HepG2 (cell line): ENCODE data around the gene TCEANC2. TPM values are rescaled to one million over a fixed set of nuclear protein-coding genes. Genes with fewer than 3 reads are reported as not detected.

Experiments
- ATAC-seq: fragments of 200-7000 bp; cut with Tn5 transposase; 3 replicates; pipeline ENCODE4 v1.9.1; 2020; ENCODE audit warnings: mild to moderate bottlenecking, moderate library complexity
- BruUV-seq: library from RNA; stranded (reverse); fragments of 400-500 nt; replicated peaks from 2 replicates; lab custom pipeline; 2021; lab: Mats Ljungman, UMichigan
- CTCF ChIA-PET: fragments of 300-600 bp; formaldehyde crosslinking; extraction: SDS; loops from one replicate; lab custom pipeline; 2021; ENCODE audit warnings: low total read pairs, inconsistent platforms, low intra/inter-chr PET ratio; lab: Yijun Ruan, JAX
- POLR2A ChIA-PET: fragments of 350-600 bp; sonication (Branson Sonifier 250); formaldehyde crosslinking; loops from one replicate; lab custom pipeline; 2020; ENCODE audit warnings: antibody characterized with exemption, inconsistent platforms; lab: Yijun Ruan, JAX
- DNase-seq: peaks from one replicate; pipeline ENCODE4 v3.0.0-alpha.2; 2015; ENCODE audit warnings: low spot score
- FAIRE-seq: peaks from 3 replicates; lab custom pipeline; 2011; peaks lifted over from hg19 to GRCh38; lab: Jason Lieb, UNC
- H2AFZ ChIP-seq: one replicate; pipeline ENCODE4 v1.6.1; 2011; ENCODE audit warnings: low read length, inconsistent platforms
- H3K27ac ChIP-seq: fragments of 300-600 bp; 3 replicates; pipeline ENCODE4 v1.8.0; 2011; ENCODE audit warnings: mixed run types, mild to moderate bottlenecking, mixed read lengths, low read length, inconsistent platforms; ENCODE audit not compliant: insufficient read depth; ENCODE audit errors: extremely low read length
- H3K27me3 ChIP-seq, 2 experiments: fragments of 200-600 bp in 1 of 2; 2 replicates in 1 of 2; 3 replicates in 1 of 2; pipeline versions ENCODE4 v1.6.0 to v1.8.0; 2011; ENCODE audit warnings: low read length in 2 of 2, mild to moderate bottlenecking in 2 of 2, moderate library complexity in 2 of 2, inconsistent platforms in 1 of 2; ENCODE audit not compliant: insufficient read depth in 2 of 2, control insufficient read depth in 1 of 2
- H3K36me3 ChIP-seq, 2 experiments: fragments of 200-600 bp in 1 of 2; replicated peaks in 1 of 2; 2 replicates in 1 of 2; 3 replicates in 1 of 2; pipeline versions ENCODE4 v1.5.1 to v1.8.0; 2011; ENCODE audit warnings: low read length in 2 of 2, inconsistent platforms in 1 of 2; ENCODE audit not compliant: insufficient read depth in 2 of 2, control insufficient read depth in 1 of 2
- H3K4me1 ChIP-seq: 2 replicates; pipeline ENCODE4 v1.5.1; 2012; ENCODE audit warnings: low read length, inconsistent platforms; ENCODE audit not compliant: insufficient read depth
- H3K4me2 ChIP-seq: 2 replicates; pipeline ENCODE4 v1.6.0; 2011; ENCODE audit warnings: low read depth, low read length, inconsistent platforms
- H3K4me3 ChIP-seq, 3 experiments: fragments of 200-600 bp in 1 of 3; sonication (generic), shearing (Covaris generic) in 1 of 3; replicated peaks in 1 of 3; 2 replicates each; pipeline ENCODE4 v1.5.1; 2011 to 2016; ENCODE audit warnings: low read length in 3 of 3, inconsistent platforms in 2 of 3, low read depth in 2 of 3, mild to moderate bottlenecking in 2 of 3, control low read depth in 1 of 3, mixed read lengths in 1 of 3; ENCODE audit not compliant: insufficient read depth in 1 of 3
- H3K79me2 ChIP-seq: one replicate; pipeline ENCODE4 v1.6.1; 2011; ENCODE audit warnings: low read length, inconsistent platforms; ENCODE audit not compliant: insufficient read depth
- H3K9ac ChIP-seq: 2 replicates; pipeline ENCODE4 v1.6.0; 2011; ENCODE audit warnings: mild to moderate bottlenecking, low read depth, low read length, inconsistent platforms; ENCODE audit not compliant: insufficient read depth
- H3K9me3 ChIP-seq: 2 replicates; pipeline ENCODE4 v1.5.1; 2012; ENCODE audit warnings: mild to moderate bottlenecking, low read length
- H4K20me1 ChIP-seq: 2 replicates; pipeline ENCODE4 v1.6.0; 2011; ENCODE audit warnings: inconsistent platforms, mild to moderate bottlenecking, low read length, moderate library complexity; ENCODE audit not compliant: insufficient read depth
- AFF4 ChIP-seq: sonication (generic); formaldehyde crosslinking; IDR thresholded peaks from 2 replicates; pipeline ENCODE4 v1.4.0; 2020; ENCODE audit warnings: missing genetic modification reagents
- GABPA ChIP-seq, 2 experiments: IDR thresholded peaks; 2 replicates each; pipeline ENCODE4 v1.6.1; 2011 to 2016; ENCODE audit warnings: low read depth in 2 of 2, low read length in 1 of 2, missing biosample characterization in 1 of 2, missing genetic modification characterization in 1 of 2
- MTA1 ChIP-seq: sonication (generic); formaldehyde crosslinking; IDR thresholded peaks from 2 replicates; pipeline ENCODE4 v1.4.0; 2020; ENCODE audit warnings: missing genetic modification reagents, mild to moderate bottlenecking, borderline replicate concordance
- RELA ChIP-seq: sonication (generic); formaldehyde crosslinking; IDR thresholded peaks from 2 replicates; pipeline ENCODE4 v1.4.0; 2020; ENCODE audit warnings: missing genetic modification reagents
- THYN1 ChIP-seq: sonication (generic); formaldehyde crosslinking; IDR thresholded peaks from 2 replicates; pipeline ENCODE4 v1.8.1; 2023; ENCODE audit warnings: low read depth, mild to moderate bottlenecking, moderate library complexity, missing genetic modification reagents, borderline replicate concordance
- ZNF382 ChIP-seq: sonication (generic); formaldehyde crosslinking; IDR thresholded peaks from 2 replicates; pipeline ENCODE4 v1.5.0; 2020; ENCODE audit warnings: missing genetic modification reagents, mild to moderate bottlenecking, borderline replicate concordance
- ZNF496 ChIP-seq: sonication (generic); formaldehyde crosslinking; IDR thresholded peaks from 2 replicates; pipeline ENCODE4 v1.8.1; 2023; ENCODE audit warnings: mild to moderate bottlenecking, moderate library complexity, missing genetic modification reagents; ENCODE audit not compliant: insufficient replicate concordance
- ZNF816 ChIP-seq: sonication (generic); formaldehyde crosslinking; IDR thresholded peaks from 2 replicates; pipeline ENCODE4 v1.8.0; 2022; ENCODE audit warnings: missing genetic modification reagents, mild to moderate bottlenecking, borderline replicate concordance
- WGBS: methylation state at CpG from one replicate; pipeline ENCODE4 v1.1.6; 2017; ENCODE audit warnings: low lambda C conversion rate; 5-methylcytosine and 5-hydroxymethylcytosine counted together
- in situ Hi-C: cut with HindIII; loops from 2 replicates; pipeline ENCODE4 v1.10.0; 2017; ENCODE audit warnings: low pct_unique_long_range_greater_than_20kb; ENCODE audit not compliant: extremely low pct_ligation_motif_present
- intact Hi-C: fragments of 100-400 bp; cut with micrococcal nuclease; formaldehyde crosslinking; loops from one replicate; pipeline ENCODE4 v1.10.0; 2022; ENCODE audit not compliant: unreplicated experiment
- polyA plus RNA-seq, 8 experiments: library from polyadenylated mRNA; depleted of rRNA in 3 of 8; stranded (reverse) in 7 of 8; unstranded in 1 of 8; fragments of >200 nt; fragmentation: Illumina TruSeq in 4 of 8; extraction: Trizol in 4 of 8; gene quantifications; 2 replicates each; pipeline versions ENCODE4 v1.2.1 to v1.2.3, GENCODE V29; 2011 to 2016; ENCODE audit warnings: low read depth in 4 of 8, missing spikeins in 1 of 8, mixed read lengths in 1 of 8; ENCODE audit not compliant: insufficient read depth in 1 of 8
- total RNA-seq, 5 experiments: library from RNA; depleted of rRNA; stranded (reverse); fragments of >200 nt; fragmentation: Illumina TruSeq; extraction: Trizol; gene quantifications; 2 replicates each; pipeline ENCODE4 v1.2.3, GENCODE V29; 2016; ENCODE audit warnings: low read depth in 1 of 5

TCEANC2 gene
- total and polyA plus RNA-seq, 2 of the 13 experiments (the other 11 are each of a cell fraction or from before 2014, with no cell fraction given), result 3.8 to 5.0 TPM

DNA sequence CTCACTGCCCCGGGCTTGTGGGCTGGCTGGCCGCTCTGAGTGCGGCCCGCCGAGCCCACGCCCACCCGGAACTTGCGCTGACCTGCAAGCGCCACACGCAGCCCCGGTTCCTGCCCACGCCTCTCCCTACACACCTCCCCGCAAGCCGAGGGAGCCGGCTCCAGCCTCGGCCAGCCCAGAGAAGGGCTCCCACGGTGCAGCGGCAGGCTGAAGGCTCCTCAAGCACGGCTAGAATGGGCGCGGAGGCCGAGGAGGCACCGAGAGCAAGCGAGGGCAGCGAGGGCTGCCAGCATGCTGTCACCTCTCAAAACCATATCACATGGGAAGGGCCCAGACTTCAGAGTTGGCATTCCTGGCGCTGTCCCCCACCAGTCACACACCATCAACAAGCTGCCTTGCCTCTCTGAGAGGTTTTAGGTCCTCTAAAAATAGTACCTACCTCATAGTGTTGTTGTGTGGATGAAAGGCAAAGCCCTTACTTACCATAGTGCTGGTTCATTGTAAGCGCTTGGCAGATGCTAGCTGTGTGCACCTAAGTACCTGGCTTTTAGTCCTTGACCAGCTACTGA is 48.8 kb upstream of the TCEANC2 start (continued):
- TF ChIP-seq AFF4, result no peak

GRCh38 chr1:54006508-54006907 is 46.9 kb upstream of the TCEANC2 start:
- Histone ChIP-seq H3K27me3 (no peaks in the 10 kb centered on the region), H3K4me2 (no peak overlapping the region), H3K9ac (no peak overlapping the region), H3K79me2 (no peaks in the 10 kb centered on the region), H4K20me1 (no peaks in the 10 kb centered on the region), H3K9me3 (no peaks in the 10 kb centered on the region), H3K4me1 (peaks cover 22% of the 10 kb centered on the region), H3K4me3 (no peak overlapping the region), H3K36me3 (no peaks in the 10 kb centered on the region), H3K27ac (no peak overlapping the region), H2AFZ (no peak overlapping the region)
- DNase-seq, result no peak
- ChIA-PET CTCF (no interaction called here), POLR2A (no interaction called here)
- no TSS peak for BruUV-seq
- in situ Hi-C loops, result no loop called here
- no peak for FAIRE-seq
- intact Hi-C loops, result no loop called here
- TF ChIP-seq MTA1 (CRISPR knock-in tag) (no peak), ZNF382 (CRISPR knock-in tag) (no peak), ZNF496 (CRISPR knock-in tag) (no peak), RELA (no peak), THYN1 (CRISPR knock-in tag) (no peak), GABPA (IDR thresholded peaks at IDR 0.05; ENCODE audit: low read depth, low read length) (no peak), GABPA (CRISPR knock-in tag; IDR thresholded peaks at IDR 0.05; ENCODE audit: low read depth) (no peak), ZNF816 (CRISPR knock-in tag) (no peak)
- ATAC-seq, result no peak
- 44% methylated on average over 4 of the region's 4 CpGs for WGBS
